Endothelial cell of umbilical vein (primary cell): ENCODE measurements around the gene SOX10.

Experiments used
- EZH2 ChIP-seq: IDR thresholded peaks from 2 replicates; pipeline ENCODE4 v1.6.1; 2012; ENCODE audit warnings: borderline replicate concordance, low read depth, mild to moderate bottlenecking, moderate library complexity, low read length, inconsistent platforms; ENCODE audit not compliant: severe bottlenecking
- GATA2 ChIP-seq: IDR thresholded peaks from 2 replicates; pipeline ENCODE4 v1.7.0; 2011; ENCODE audit warnings: low read depth, mild to moderate bottlenecking, moderate library complexity, mixed read lengths, low read length; ENCODE audit not compliant: insufficient read length, insufficient read depth
- JUN ChIP-seq: IDR thresholded peaks from 2 replicates; pipeline ENCODE4 v1.6.1; 2011; ENCODE audit warnings: borderline replicate concordance, low read depth; ENCODE audit not compliant: insufficient read length, insufficient read depth
- MYC ChIP-seq: IDR thresholded peaks from one replicate; pipeline ENCODE4 v1.6.1; 2011; ENCODE audit warnings: mild to moderate bottlenecking, low read depth, low read length
- POLR2A ChIP-seq: IDR thresholded peaks from 2 replicates; pipeline ENCODE4 v1.6.1; 2012; ENCODE audit warnings: low read depth, mild to moderate bottlenecking, control low read depth, low read length
- POLR2AphosphoS5 ChIP-seq: IDR thresholded peaks from 2 replicates; pipeline ENCODE4 v1.6.1; 2012; ENCODE audit warnings: low read depth, mild to moderate bottlenecking, control low read depth, low read length, moderate library complexity; ENCODE audit not compliant: insufficient read depth
- TF ChIP-seq, protein P1 (sequence below): IDR thresholded peaks from 2 replicates; pipeline ENCODE4 v1.6.1; 2011; ENCODE audit not compliant: insufficient read depth, insufficient read length
- TF ChIP-seq, protein P2 (sequence below), 2 donors: IDR thresholded peaks; 1 replicate in 1 of 2; 2 replicates in 1 of 2; pipeline ENCODE4 v1.5.1; 2011; ENCODE audit warnings: low read length in 2 of 2, mild to moderate bottlenecking in 2 of 2, moderate library complexity in 2 of 2, control low read depth in 1 of 2, inconsistent platforms in 1 of 2, low read depth in 1 of 2; ENCODE audit not compliant: insufficient read depth in 1 of 2; ENCODE audit errors: extremely low read depth in 1 of 2

DNA sequence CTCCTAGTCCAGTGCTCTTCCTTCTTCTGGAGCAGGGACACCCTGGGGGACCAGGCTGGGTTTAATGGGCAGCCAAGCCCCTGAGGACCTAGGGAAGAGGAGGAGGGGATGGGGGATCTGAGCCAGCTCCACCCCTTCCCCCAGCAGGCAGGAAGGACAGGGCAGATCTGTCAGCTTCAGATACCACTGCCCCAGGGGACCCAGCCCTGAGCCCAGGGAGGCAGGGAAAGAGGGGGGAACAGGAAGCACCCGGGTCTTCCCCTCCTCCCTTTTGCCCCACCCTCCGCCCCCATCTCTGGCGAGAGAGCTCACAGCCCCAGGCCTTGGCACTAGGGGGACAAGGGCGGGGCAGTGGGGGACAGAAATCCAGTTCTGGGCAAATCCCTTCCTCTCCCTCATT is 11.7 kb upstream of the SOX10 start:
- TF ChIP-seq POLR2AphosphoS5 (no peak), EZH2 (no peak), JUN (no peak), GATA2 (no peak), POLR2A (no peak), MYC (no peak)
- TF ChIP-seq, protein P1, sequence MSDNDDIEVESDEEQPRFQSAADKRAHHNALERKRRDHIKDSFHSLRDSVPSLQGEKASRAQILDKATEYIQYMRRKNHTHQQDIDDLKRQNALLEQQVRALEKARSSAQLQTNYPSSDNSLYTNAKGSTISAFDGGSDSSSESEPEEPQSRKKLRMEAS, result no peak
- TF ChIP-seq, protein P2, sequence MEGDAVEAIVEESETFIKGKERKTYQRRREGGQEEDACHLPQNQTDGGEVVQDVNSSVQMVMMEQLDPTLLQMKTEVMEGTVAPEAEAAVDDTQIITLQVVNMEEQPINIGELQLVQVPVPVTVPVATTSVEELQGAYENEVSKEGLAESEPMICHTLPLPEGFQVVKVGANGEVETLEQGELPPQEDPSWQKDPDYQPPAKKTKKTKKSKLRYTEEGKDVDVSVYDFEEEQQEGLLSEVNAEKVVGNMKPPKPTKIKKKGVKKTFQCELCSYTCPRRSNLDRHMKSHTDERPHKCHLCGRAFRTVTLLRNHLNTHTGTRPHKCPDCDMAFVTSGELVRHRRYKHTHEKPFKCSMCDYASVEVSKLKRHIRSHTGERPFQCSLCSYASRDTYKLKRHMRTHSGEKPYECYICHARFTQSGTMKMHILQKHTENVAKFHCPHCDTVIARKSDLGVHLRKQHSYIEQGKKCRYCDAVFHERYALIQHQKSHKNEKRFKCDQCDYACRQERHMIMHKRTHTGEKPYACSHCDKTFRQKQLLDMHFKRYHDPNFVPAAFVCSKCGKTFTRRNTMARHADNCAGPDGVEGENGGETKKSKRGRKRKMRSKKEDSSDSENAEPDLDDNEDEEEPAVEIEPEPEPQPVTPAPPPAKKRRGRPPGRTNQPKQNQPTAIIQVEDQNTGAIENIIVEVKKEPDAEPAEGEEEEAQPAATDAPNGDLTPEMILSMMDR (IDR thresholded peaks at IDR 0.05; ENCODE audit: extremely low read depth in 1 of 2, insufficient read depth in 1 of 2, low read depth in 1 of 2, low read length in 2 of 2), result no peak
